IMR-90 (cell line): ENCODE measurements around the gene BRINP1. TPM values are rescaled to one million over a fixed set of nuclear protein-coding genes. Genes with fewer than 3 reads are reported as not detected.

Experiments used
- ATAC-seq: fragments of 200-7000 bp; cut with Tn5 transposase; 2 replicates; pipeline ENCODE4 v1.9.1; 2020; ENCODE audit warnings: low read depth, mild to moderate bottlenecking, moderate library complexity
- BruUV-seq: library from RNA; stranded (reverse); fragments of 400-500 nt; replicated peaks from 2 replicates; lab custom pipeline; 2021; lab: Mats Ljungman, UMichigan
- CTCF ChIA-PET: fragments of 300-600 bp; formaldehyde crosslinking; extraction: SDS; loops from one replicate; lab custom pipeline; 2021; ENCODE audit warnings: antibody characterized with exemption; lab: Yijun Ruan, JAX
- POLR2A ChIA-PET: fragments of 300-600 bp; sonication (Branson Sonifier 250); formaldehyde crosslinking; loops from one replicate; lab custom pipeline; 2022; ENCODE audit warnings: antibody characterized with exemption; ENCODE audit not compliant: unreplicated experiment; lab: Charles Lee
- DNase-seq: peaks from one replicate; pipeline ENCODE4 v3.0.0; 2013
- H2AFZ ChIP-seq: replicated peaks from 2 replicates; pipeline ENCODE3; 2013; ENCODE audit warnings: low read length, mild to moderate bottlenecking; ENCODE audit not compliant: poor library complexity
- H2AK5ac ChIP-seq: 2 replicates; pipeline ENCODE4 v1.6.1; 2013; ENCODE audit warnings: low read depth, low read length, inconsistent platforms
- H2AK9ac ChIP-seq: replicated peaks from 2 replicates; pipeline ENCODE3; 2013; ENCODE audit warnings: mild to moderate bottlenecking, low read depth, low read length, moderate library complexity; ENCODE audit not compliant: poor library complexity
- H2BK120ac ChIP-seq: 2 replicates; pipeline ENCODE4 v1.6.1; 2013; ENCODE audit warnings: low read depth, low read length, inconsistent platforms
- H2BK15ac ChIP-seq: 3 replicates; pipeline ENCODE4 v1.6.1; 2013; ENCODE audit warnings: low read depth, low read length, inconsistent platforms
- H2BK20ac ChIP-seq: 2 replicates; pipeline ENCODE4 v1.6.1; 2013; ENCODE audit warnings: low read depth, mild to moderate bottlenecking, inconsistent platforms, low read length, moderate library complexity
- H2BK5ac ChIP-seq: 2 replicates; pipeline ENCODE4 v1.6.1; 2013; ENCODE audit warnings: mild to moderate bottlenecking, low read depth, low read length, inconsistent platforms; ENCODE audit not compliant: poor library complexity, severe bottlenecking
- H3K14ac ChIP-seq: replicated peaks from 2 replicates; pipeline ENCODE4 v1.6.1; 2013; ENCODE audit warnings: low read depth, low read length, inconsistent platforms
- H3K18ac ChIP-seq: 2 replicates; pipeline ENCODE4 v1.6.1; 2013; ENCODE audit warnings: low read depth, low read length, control low read depth
- H3K23ac ChIP-seq: 2 replicates; pipeline ENCODE4 v1.6.1; 2013; ENCODE audit warnings: low read depth, low read length, inconsistent platforms
- H3K27ac ChIP-seq: 2 replicates; pipeline ENCODE4 v1.5.1; 2013; ENCODE audit warnings: mild to moderate bottlenecking, control low read depth, low read length; ENCODE audit not compliant: insufficient read depth
- H3K27me3 ChIP-seq: 2 replicates; pipeline ENCODE4 v1.6.1; 2013; ENCODE audit warnings: low read length; ENCODE audit not compliant: control insufficient read depth, insufficient read depth
- H3K36me3 ChIP-seq: 2 replicates; pipeline ENCODE4 v1.6.1; 2013; ENCODE audit warnings: low read length, mixed read lengths; ENCODE audit not compliant: control insufficient read depth, insufficient read depth
- H3K4ac ChIP-seq: 2 replicates; pipeline ENCODE4 v1.6.1; 2013; ENCODE audit warnings: low read depth, low read length, inconsistent platforms
- H3K4me1 ChIP-seq: 2 replicates; pipeline ENCODE4 v1.6.1; 2013; ENCODE audit warnings: low read length, mixed read lengths; ENCODE audit not compliant: control insufficient read depth, insufficient read depth
- H3K4me2 ChIP-seq: 2 replicates; pipeline ENCODE4 v1.6.1; 2013; ENCODE audit warnings: low read depth, mild to moderate bottlenecking, control low read depth, low read length, moderate library complexity
- H3K4me3 ChIP-seq: 2 replicates; pipeline ENCODE4 v1.5.1; 2013; ENCODE audit warnings: low read depth, mild to moderate bottlenecking, control low read depth, low read length, moderate library complexity; ENCODE audit not compliant: insufficient read depth
- H3K56ac ChIP-seq: 2 replicates; pipeline ENCODE4 v1.6.1; 2013; ENCODE audit warnings: low read length, inconsistent platforms; ENCODE audit not compliant: insufficient read depth; ENCODE audit errors: extremely low read depth
- H3K79me1 ChIP-seq, 2 experiments: 2 replicates each; pipeline ENCODE4 v1.6.1; 2013; ENCODE audit warnings: low read length in 2 of 2, inconsistent platforms in 1 of 2, low read depth in 1 of 2
- H3K9ac ChIP-seq: 2 replicates; pipeline ENCODE4 v1.6.1; 2013; ENCODE audit warnings: low read depth, low read length, control low read depth
- H3K9me1 ChIP-seq: 2 replicates; pipeline ENCODE4 v1.6.1; 2013; ENCODE audit warnings: low read length, inconsistent platforms; ENCODE audit not compliant: insufficient read depth
- H3K9me3 ChIP-seq: 2 replicates; pipeline ENCODE4 v1.6.1; 2013; ENCODE audit warnings: low read length; ENCODE audit not compliant: control insufficient read depth, insufficient read depth
- H4K20me1 ChIP-seq: 2 replicates; pipeline ENCODE4 v1.6.1; 2013; ENCODE audit warnings: low read length, inconsistent platforms; ENCODE audit not compliant: insufficient read depth
- H4K5ac ChIP-seq: 2 replicates; pipeline ENCODE4 v1.6.1; 2013; ENCODE audit warnings: mild to moderate bottlenecking, low read depth, low read length, control low read depth
- H4K8ac ChIP-seq, 2 experiments: 2 replicates each; pipeline ENCODE4 v1.6.1; 2013; ENCODE audit warnings: low read depth in 2 of 2, low read length in 2 of 2, control low read depth in 1 of 2, inconsistent platforms in 1 of 2
- H4K91ac ChIP-seq: 2 replicates; pipeline ENCODE4 v1.6.1; 2013; ENCODE audit warnings: low read depth, low read length, inconsistent platforms; ENCODE audit not compliant: insufficient read depth
- BHLHE40 ChIP-seq: fragments of 150-350 bp; IDR thresholded peaks from 2 replicates; pipeline ENCODE4 v1.6.1; 2016; ENCODE audit warnings: mild to moderate bottlenecking, low read depth, low read length
- CEBPB ChIP-seq: IDR thresholded peaks from 2 replicates; pipeline ENCODE4 v1.6.1; 2012; ENCODE audit warnings: low read depth, low read length, improper control_type of control experiment
- CHD1 ChIP-seq: IDR thresholded peaks from 2 replicates; pipeline ENCODE4 v1.6.1; 2012; ENCODE audit warnings: low read depth, low read length, improper control_type of control experiment
- FOS ChIP-seq: fragments of 150-350 bp; IDR thresholded peaks from 2 replicates; pipeline ENCODE4 v1.6.1; 2016; ENCODE audit warnings: low read depth, low read length
- MAFK ChIP-seq: IDR thresholded peaks from 2 replicates; pipeline ENCODE4 v1.6.1; 2012; ENCODE audit warnings: low read depth, low read length, improper control_type of control experiment
- MAZ ChIP-seq: IDR thresholded peaks from 2 replicates; pipeline ENCODE4 v1.6.1; 2012; ENCODE audit warnings: low read depth, mild to moderate bottlenecking, low read length, improper control_type of control experiment, moderate library complexity, borderline replicate concordance
- MXI1 ChIP-seq: IDR thresholded peaks from 2 replicates; pipeline ENCODE4 v1.6.1; 2012; ENCODE audit warnings: low read depth, mild to moderate bottlenecking, low read length, moderate library complexity, borderline replicate concordance
- NFE2L2 ChIP-seq: fragments of 150-350 bp; IDR thresholded peaks from 2 replicates; pipeline ENCODE4 v1.6.1; 2016; ENCODE audit warnings: low read depth, mild to moderate bottlenecking, low read length
- POLR2A ChIP-seq: IDR thresholded peaks from 2 replicates; pipeline ENCODE4 v1.6.1; 2012; ENCODE audit warnings: mild to moderate bottlenecking, low read depth, low read length
- RAD21 ChIP-seq: IDR thresholded peaks from 2 replicates; pipeline ENCODE4 v1.6.1; 2012; ENCODE audit warnings: low read length, improper control_type of control experiment
- RCOR1 ChIP-seq: IDR thresholded peaks from 2 replicates; pipeline ENCODE4 v1.6.1; 2012; ENCODE audit warnings: mild to moderate bottlenecking, low read length, improper control_type of control experiment; ENCODE audit not compliant: insufficient replicate concordance
- RFX5 ChIP-seq: IDR thresholded peaks from 2 replicates; pipeline ENCODE4 v1.8.0; 2012; ENCODE audit warnings: low read depth, mild to moderate bottlenecking, low read length, moderate library complexity
- SMC3 ChIP-seq: fragments of 150-350 bp; IDR thresholded peaks from 2 replicates; pipeline ENCODE4 v1.6.1; 2016; ENCODE audit warnings: low read depth, mild to moderate bottlenecking, antibody characterized with exemption, low read length, moderate library complexity
- WGBS, 2 experiments: methylation state at CpG; one replicate each; pipeline versions ENCODE4 v1.1.5 to v1.1.7; 2013; ENCODE audit warnings: missing lambda C conversion rate in 2 of 2; ENCODE audit not compliant: insufficient read length in 1 of 2; ENCODE audit errors: extremely low coverage in 2 of 2; 5-methylcytosine and 5-hydroxymethylcytosine counted together
- dilution Hi-C: fragments of 300-500 bp; cut with HindIII; formaldehyde crosslinking; loops from one replicate; pipeline ENCODE4 v1.14.3; 2018; ENCODE audit warnings: low sequenced_read_pairs; ENCODE audit not compliant: unreplicated experiment
- in situ Hi-C: fragments of 300-500 bp; cut with MboI; formaldehyde crosslinking; loops from 3 replicates; pipeline ENCODE4 v1.14.3; 2019; ENCODE audit warnings: low sequenced_read_pairs, inconsistent platforms, mixed read lengths
- intact Hi-C: fragments of 100-400 bp; cut with micrococcal nuclease; formaldehyde crosslinking; loops from 2 replicates; pipeline ENCODE4 v1.10.0; 2022
- polyA plus RNA-seq, 3 experiments: library from polyadenylated mRNA; depleted of rRNA; stranded (reverse); fragments of >200 nt; gene quantifications; 2 replicates each; pipeline ENCODE4 v1.2.3, GENCODE V29; 2012; ENCODE audit warnings: low replicate concordance in 1 of 3
- total RNA-seq: library from RNA; depleted of rRNA; stranded (reverse); fragments of >200 nt; gene quantifications from 2 replicates; pipeline ENCODE4 v1.2.3, GENCODE V29; 2012
- TF ChIP-seq, protein P1 (sequence below): fragments of 150-350 bp; IDR thresholded peaks from 2 replicates; pipeline ENCODE4 v1.6.1; 2016; ENCODE audit warnings: low read depth, mild to moderate bottlenecking, low read length, moderate library complexity, borderline replicate concordance
- TF ChIP-seq, protein P2 (sequence below): conservative IDR thresholded peaks from 2 replicates; pipeline ENCODE4 v1.5.1; 2012; ENCODE audit warnings: mild to moderate bottlenecking, low read depth, low read length, improper control_type of control experiment

Gene BRINP1
- total and polyA plus RNA-seq, 2 of the 4 experiments (the other 2 are of a cell fraction), result under 0.01 TPM; not detected in 1

DNA sequence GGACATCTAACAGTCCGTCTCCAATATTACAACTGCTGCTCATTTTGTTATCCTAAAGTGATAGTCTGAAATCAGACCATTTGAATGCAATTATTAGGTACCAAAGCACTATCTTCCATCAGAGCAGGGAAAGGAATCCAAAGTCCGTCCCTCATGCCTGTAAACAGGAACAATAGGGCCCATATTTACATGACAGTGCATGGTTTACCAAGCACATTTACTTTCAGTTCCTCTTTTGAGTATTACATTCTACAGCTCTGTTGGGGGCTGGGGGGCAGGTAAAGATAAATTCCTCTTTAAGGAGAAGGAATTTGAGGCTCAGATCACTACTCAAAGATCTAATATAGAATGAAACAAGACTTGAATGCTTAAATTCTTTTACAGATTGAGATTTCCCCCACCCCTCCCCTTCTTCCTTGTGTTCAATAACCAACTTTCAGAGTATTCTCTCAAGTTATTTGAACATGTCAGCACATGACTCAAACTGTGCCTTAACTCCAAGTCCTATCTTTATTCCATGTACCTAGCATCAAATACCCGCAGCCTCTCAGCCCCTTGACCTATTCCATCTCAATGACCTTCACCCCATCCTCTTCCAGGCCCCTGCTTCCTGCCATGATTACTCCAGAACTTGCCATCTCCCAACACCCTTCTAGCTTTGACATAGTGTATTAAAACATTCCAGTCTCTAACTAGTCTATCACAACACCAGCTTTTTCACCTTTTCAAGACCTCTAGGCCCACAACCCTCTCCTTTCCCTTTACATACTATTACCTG lies 71.0 kb downstream of the BRINP1 start (continued):
- no peak for TF ChIP-seq NFE2L2

DNA sequence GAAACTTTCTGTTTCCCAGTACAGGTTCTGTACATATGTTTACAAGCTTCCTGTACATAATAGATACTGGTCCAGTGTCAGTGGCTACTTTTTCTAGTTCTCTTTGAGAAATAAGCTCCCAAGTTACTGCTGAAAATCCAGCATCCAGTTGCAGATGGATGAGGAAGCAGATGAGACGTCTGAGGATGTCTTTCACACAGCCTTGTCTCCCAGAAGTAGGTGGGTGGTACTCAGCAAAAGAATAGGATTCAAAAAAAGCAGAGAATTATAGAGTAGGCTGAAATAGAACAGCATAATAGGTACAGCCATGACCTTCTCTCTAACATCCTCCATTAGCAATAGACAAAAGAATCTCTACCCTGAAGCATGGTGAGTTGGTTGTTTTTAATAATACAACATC lies 77.7 kb downstream of the BRINP1 start:
- POLR2A ChIA-PET, result no interaction called here
- Histone ChIP-seq H4K8ac (no peak overlapping the region), H2BK20ac (no peak overlapping the region), H3K79me1 (no peaks in the 10 kb centered on the region), H3K4ac (no peak overlapping the region), H2BK15ac (no peak overlapping the region), H2AK5ac (no peak overlapping the region), H4K91ac (no peak overlapping the region), H3K56ac (no peak overlapping the region), H3K14ac (no peak overlapping the region), H2BK120ac (no peak overlapping the region), H2AK9ac (no peak overlapping the region), H2BK5ac (no peak overlapping the region), H2AFZ (no peak overlapping the region), H3K9me3 (peaks cover 1% of the 10 kb centered on the region; the same call in 1 of the 2 replicates), H3K23ac (no peak overlapping the region), H3K9ac (no peak overlapping the region), H3K4me1 (no peaks in the 10 kb centered on the region), H3K9me1 (no peaks in the 10 kb centered on the region), H3K36me3 (no peaks in the 10 kb centered on the region), H3K18ac (no peak overlapping the region), H4K20me1 (no peaks in the 10 kb centered on the region), H3K4me3 (no peak overlapping the region), H3K27ac (no peak overlapping the region), H3K4me2 (no peak overlapping the region), H3K27me3 (no peaks in the 10 kb centered on the region), H4K5ac (no peak overlapping the region)
- CTCF ChIA-PET, result no interaction called here
- dilution Hi-C loops (no loop called here), intact Hi-C loops (no loop called here), in situ Hi-C loops (loop anchor here (10.0 kb wide), 1 partner anchor 57 kb away; no protein-coding TSS in a partner anchor)
- TF ChIP-seq POLR2A (no peak), CHD1 (no peak), NFE2L2 (no peak), MAFK (no peak), CEBPB (no peak), SMC3 (no peak), FOS (no peak), BHLHE40 (no peak), RFX5 (no peak), MXI1 (no peak), RCOR1 (no peak), MAZ (no peak), RAD21 (no peak)
- TF ChIP-seq, protein P1, sequence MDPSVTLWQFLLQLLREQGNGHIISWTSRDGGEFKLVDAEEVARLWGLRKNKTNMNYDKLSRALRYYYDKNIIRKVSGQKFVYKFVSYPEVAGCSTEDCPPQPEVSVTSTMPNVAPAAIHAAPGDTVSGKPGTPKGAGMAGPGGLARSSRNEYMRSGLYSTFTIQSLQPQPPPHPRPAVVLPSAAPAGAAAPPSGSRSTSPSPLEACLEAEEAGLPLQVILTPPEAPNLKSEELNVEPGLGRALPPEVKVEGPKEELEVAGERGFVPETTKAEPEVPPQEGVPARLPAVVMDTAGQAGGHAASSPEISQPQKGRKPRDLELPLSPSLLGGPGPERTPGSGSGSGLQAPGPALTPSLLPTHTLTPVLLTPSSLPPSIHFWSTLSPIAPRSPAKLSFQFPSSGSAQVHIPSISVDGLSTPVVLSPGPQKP, result no peak
- TF ChIP-seq, protein P2, sequence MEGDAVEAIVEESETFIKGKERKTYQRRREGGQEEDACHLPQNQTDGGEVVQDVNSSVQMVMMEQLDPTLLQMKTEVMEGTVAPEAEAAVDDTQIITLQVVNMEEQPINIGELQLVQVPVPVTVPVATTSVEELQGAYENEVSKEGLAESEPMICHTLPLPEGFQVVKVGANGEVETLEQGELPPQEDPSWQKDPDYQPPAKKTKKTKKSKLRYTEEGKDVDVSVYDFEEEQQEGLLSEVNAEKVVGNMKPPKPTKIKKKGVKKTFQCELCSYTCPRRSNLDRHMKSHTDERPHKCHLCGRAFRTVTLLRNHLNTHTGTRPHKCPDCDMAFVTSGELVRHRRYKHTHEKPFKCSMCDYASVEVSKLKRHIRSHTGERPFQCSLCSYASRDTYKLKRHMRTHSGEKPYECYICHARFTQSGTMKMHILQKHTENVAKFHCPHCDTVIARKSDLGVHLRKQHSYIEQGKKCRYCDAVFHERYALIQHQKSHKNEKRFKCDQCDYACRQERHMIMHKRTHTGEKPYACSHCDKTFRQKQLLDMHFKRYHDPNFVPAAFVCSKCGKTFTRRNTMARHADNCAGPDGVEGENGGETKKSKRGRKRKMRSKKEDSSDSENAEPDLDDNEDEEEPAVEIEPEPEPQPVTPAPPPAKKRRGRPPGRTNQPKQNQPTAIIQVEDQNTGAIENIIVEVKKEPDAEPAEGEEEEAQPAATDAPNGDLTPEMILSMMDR, result no peak
- DNase-seq, result no peak
- no TSS peak for BruUV-seq
- no peak for ATAC-seq
- WGBS, 2 experiments, result no CpG with 5 or more reads among the region's 1 CpG
